Endothelial cell of umbilical vein (primary cell): ENCODE results near the gene ZNF157. TPM values are rescaled to one million over a fixed set of nuclear protein-coding genes. Genes with fewer than 3 reads are reported as not detected.
A peak's percentile ranks its signal among the peaks of the same experiment; 100 is the strongest.

Experiments used
- Bru-seq: library from RNA; stranded (reverse); fragments of 400-500 nt; gene quantifications from one replicate; lab custom pipeline; 2021; lab: Mats Ljungman, UMichigan
- BruChase-seq, 2 experiments: library from RNA; stranded (reverse); fragments of 400-500 nt; gene quantifications; one replicate each; lab custom pipeline; 2021; lab: Mats Ljungman, UMichigan
- BruUV-seq: library from RNA; stranded (reverse); fragments of 400-500 nt; replicated peaks from 2 replicates; lab custom pipeline; 2021; lab: Mats Ljungman, UMichigan
- CTCF ChIA-PET: fragments of 300-600, 350-600 bp; sonication (Branson Sonifier 250); formaldehyde crosslinking; loops from one replicate; lab custom pipeline; 2021; ENCODE audit warnings: antibody characterized with exemption, inconsistent platforms; lab: Charles Lee
- POLR2A ChIA-PET: fragments of 300-600, 350-600 bp; sonication (Branson Sonifier 250); formaldehyde crosslinking; loops from one replicate; lab custom pipeline; 2021; ENCODE audit warnings: antibody characterized with exemption, inconsistent platforms; lab: Charles Lee
- DNase-seq: peaks from one replicate; pipeline ENCODE4 v3.0.0-alpha.2; 2011; ENCODE audit warnings: low read depth, low spot score
- FAIRE-seq: peaks from 2 replicates; lab custom pipeline; 2011; peaks lifted over from hg19 to GRCh38; lab: Jason Lieb, UNC
- H2AFZ ChIP-seq: 2 replicates; pipeline ENCODE4 v1.6.0; 2012; ENCODE audit warnings: low read depth, low read length, control low read depth, inconsistent platforms
- H3K27ac ChIP-seq: 2 replicates; pipeline ENCODE4 v1.5.1; 2011; ENCODE audit warnings: low read depth, mild to moderate bottlenecking, control low read depth, low read length, moderate library complexity; ENCODE audit not compliant: insufficient read depth
- H3K27me3 ChIP-seq, 2 experiments: 2 replicates each; pipeline versions ENCODE4 v1.6.0 to v1.6.1; 2011; ENCODE audit warnings: low read length in 2 of 2, mixed read lengths in 1 of 2; ENCODE audit not compliant: control insufficient read depth in 2 of 2, insufficient read depth in 2 of 2
- H3K36me3 ChIP-seq, 2 experiments: 2 replicates in 1 of 2; 3 replicates in 1 of 2; pipeline ENCODE4 v1.5.1; 2011; ENCODE audit warnings: low read length in 2 of 2, mild to moderate bottlenecking in 1 of 2, moderate library complexity in 1 of 2; ENCODE audit not compliant: control insufficient read depth in 2 of 2, insufficient read depth in 2 of 2; ENCODE audit errors: extremely low read depth in 1 of 2
- H3K4me1 ChIP-seq: 3 replicates; pipeline ENCODE4 v1.5.1; 2011; ENCODE audit warnings: mild to moderate bottlenecking, low read length; ENCODE audit not compliant: control insufficient read depth, insufficient read depth; ENCODE audit errors: extremely low read depth
- H3K4me2 ChIP-seq: 2 replicates; pipeline ENCODE4 v1.6.1; 2011; ENCODE audit warnings: low read length, control low read depth, mixed read lengths; ENCODE audit not compliant: insufficient read depth
- H3K4me3 ChIP-seq, 3 experiments: fragments of 200-600 bp in 1 of 3; sonication (generic), shearing (Covaris generic) in 1 of 3; replicated peaks in 1 of 3; 2 replicates each; pipeline ENCODE4 v1.5.1; 2011 to 2016; ENCODE audit warnings: control low read depth in 3 of 3, low read length in 3 of 3, mild to moderate bottlenecking in 2 of 3, inconsistent platforms in 1 of 3, low read depth in 1 of 3, moderate library complexity in 1 of 3; ENCODE audit not compliant: insufficient read depth in 1 of 3
- H3K79me2 ChIP-seq: 2 replicates; pipeline ENCODE4 v1.6.0; 2012; ENCODE audit warnings: low read length, inconsistent platforms; ENCODE audit not compliant: control insufficient read depth, insufficient read depth
- H3K9ac ChIP-seq: replicated peaks from 2 replicates; pipeline ENCODE3; 2011; ENCODE audit warnings: low read length, control low read depth; ENCODE audit not compliant: insufficient read depth; ENCODE audit errors: extremely low read depth
- H3K9me1 ChIP-seq: replicated peaks from 3 replicates; pipeline ENCODE4 v1.6.0; 2011; ENCODE audit warnings: mild to moderate bottlenecking, low read length; ENCODE audit not compliant: control insufficient read depth, insufficient read depth; ENCODE audit errors: extremely low read depth
- H3K9me3 ChIP-seq: replicated peaks from 2 replicates; pipeline ENCODE4 v1.5.1; 2012; ENCODE audit warnings: low read length, inconsistent platforms; ENCODE audit not compliant: control insufficient read depth, insufficient read depth
- H4K20me1 ChIP-seq: replicated peaks from 2 replicates; pipeline ENCODE3; 2011; ENCODE audit warnings: mild to moderate bottlenecking, low read length; ENCODE audit not compliant: control insufficient read depth, insufficient read depth; ENCODE audit errors: extremely low read depth
- EZH2 ChIP-seq: IDR thresholded peaks from 2 replicates; pipeline ENCODE4 v1.6.1; 2012; ENCODE audit warnings: borderline replicate concordance, low read depth, mild to moderate bottlenecking, moderate library complexity, low read length, inconsistent platforms; ENCODE audit not compliant: severe bottlenecking
- FOS ChIP-seq: IDR thresholded peaks from 2 replicates; pipeline ENCODE4 v1.6.1; 2011; ENCODE audit warnings: mild to moderate bottlenecking, low read length, moderate library complexity, borderline replicate concordance; ENCODE audit not compliant: insufficient read depth
- GATA2 ChIP-seq: IDR thresholded peaks from 2 replicates; pipeline ENCODE4 v1.7.0; 2011; ENCODE audit warnings: low read depth, mild to moderate bottlenecking, moderate library complexity, mixed read lengths, low read length; ENCODE audit not compliant: insufficient read length, insufficient read depth
- JUN ChIP-seq: IDR thresholded peaks from 2 replicates; pipeline ENCODE4 v1.6.1; 2011; ENCODE audit warnings: borderline replicate concordance, low read depth; ENCODE audit not compliant: insufficient read length, insufficient read depth
- MYC ChIP-seq: IDR thresholded peaks from one replicate; pipeline ENCODE4 v1.6.1; 2011; ENCODE audit warnings: mild to moderate bottlenecking, low read depth, low read length
- POLR2A ChIP-seq: IDR thresholded peaks from 2 replicates; pipeline ENCODE4 v1.6.1; 2012; ENCODE audit warnings: low read depth, mild to moderate bottlenecking, control low read depth, low read length
- POLR2AphosphoS5 ChIP-seq: IDR thresholded peaks from 2 replicates; pipeline ENCODE4 v1.6.1; 2012; ENCODE audit warnings: low read depth, mild to moderate bottlenecking, control low read depth, low read length, moderate library complexity; ENCODE audit not compliant: insufficient read depth
- dilution Hi-C: fragments of 300-500 bp; cut with MboI; formaldehyde crosslinking; loops from one replicate; pipeline ENCODE4 v1.15.0; 2019; ENCODE audit warnings: low sequenced_read_pairs; ENCODE audit not compliant: extremely low pct_ligation_motif_present
- intact Hi-C: fragments of 100-400 bp; cut with micrococcal nuclease; formaldehyde crosslinking; loops from one replicate; pipeline ENCODE4 v1.10.0; 2022
- long read RNA-seq: library from polyadenylated mRNA; stranded (forward); transcript quantifications from one replicate; pipeline ENCODE4 v2.0.0, GENCODE V29; 2021
- polyA minus RNA-seq, 3 experiments: library from RNA; depleted of rRNA, polyadenylated mRNA; stranded (reverse); fragments of >200 nt; gene quantifications; 1 replicate in 1 of 3; 2 replicates in 2 of 3; pipeline ENCODE4 v1.2.3, GENCODE V29; 2011
- polyA plus RNA-seq, 4 experiments: library from polyadenylated mRNA; depleted of rRNA in 3 of 4; stranded (reverse) in 3 of 4; unstranded in 1 of 4; fragments of >200 nt; gene quantifications; 2 replicates each; pipeline versions ENCODE4 v1.2.1 to v1.2.3, GENCODE V29; 2011 to 2012; ENCODE audit warnings: missing spikeins in 1 of 4
- total RNA-seq: library from RNA; stranded (reverse); gene quantifications from 2 replicates; pipeline ENCODE4 v1.2.3, GENCODE V29; 2021
- TF ChIP-seq, protein P1 (sequence below), 2 donors: IDR thresholded peaks; 1 replicate in 1 of 2; 2 replicates in 1 of 2; pipeline ENCODE4 v1.5.1; 2011; ENCODE audit warnings: low read length in 2 of 2, mild to moderate bottlenecking in 2 of 2, moderate library complexity in 2 of 2, control low read depth in 1 of 2, inconsistent platforms in 1 of 2, low read depth in 1 of 2; ENCODE audit not compliant: insufficient read depth in 1 of 2; ENCODE audit errors: extremely low read depth in 1 of 2
- TF ChIP-seq, protein P2 (sequence below): IDR thresholded peaks from 2 replicates; pipeline ENCODE4 v1.6.1; 2011; ENCODE audit not compliant: insufficient read depth, insufficient read length

Gene ZNF157
- total RNA-seq = not detected in 2 replicates
- polyA plus RNA-seq = not detected in 2 replicates
- not detected in 2 replicates for polyA plus RNA-seq (2011; cell fraction: cytosol; rRNA removed)
- not detected in 2 replicates for polyA plus RNA-seq (2011; cell fraction: nucleus; rRNA removed)
- not detected in 2 replicates for polyA plus RNA-seq (2012)
- polyA minus RNA-seq = not detected in 2 replicates
- polyA minus RNA-seq (2011; cell fraction: cytosol; rRNA and poly(A)+ RNA removed) = not detected
- polyA minus RNA-seq (2011; cell fraction: nucleus; rRNA and poly(A)+ RNA removed) = not detected in 2 replicates
- Bru-seq, nascent RNA = percentile 2 among the genes with signal in this experiment
- percentile 10 among the genes with signal in this experiment for BruChase-seq, experiment 1, labeled RNA remaining after a 6-hour chase
- BruChase-seq, experiment 2, labeled RNA remaining after a 2-hour chase = percentile 9 among the genes with signal in this experiment
- long read RNA-seq = 0 reads

DNA sequence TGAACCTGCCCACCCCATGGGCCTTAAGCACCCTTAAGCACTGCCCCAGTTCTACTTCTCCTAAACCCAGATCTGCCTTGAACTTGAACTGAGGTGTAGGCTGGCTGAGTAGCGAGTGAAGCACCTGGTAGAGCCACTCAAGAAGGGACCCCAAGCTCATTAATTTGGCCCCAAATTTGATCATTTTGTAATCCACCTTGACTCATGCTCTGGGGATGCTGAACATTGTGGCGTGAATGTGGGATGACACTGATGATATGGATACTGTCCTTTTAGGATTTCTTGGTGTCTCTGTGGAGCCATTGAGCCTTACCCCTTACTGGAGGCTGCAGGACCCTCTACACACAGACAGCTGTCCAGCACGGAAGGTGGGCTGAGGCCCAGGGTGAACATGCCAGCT is at the start of gene ZNF157:
Gene ZNF157, plus strand, starts transcription at position 301 of the 400 bp plus-strand sequence. Its CDS starts 91 bp downstream, at position 392.
- dilution Hi-C loops (no loop called here), intact Hi-C loops (no loop called here)
- ChIA-PET POLR2A (no interaction called here), CTCF (interaction anchor here (1.5 kb wide), 1 partner anchor 14 kb away, joined by 5 read pairs; no protein-coding TSS in a partner anchor)
- Histone ChIP-seq H2AFZ (no peak within 1 kb of the TSS), H3K4me3 (no peak within 1 kb of the TSS), H3K27me3 (no peaks in the 10 kb centered on the region), H3K9ac (no peak within 1 kb of the TSS), H3K36me3 (no peaks in the 10 kb centered on the region), H3K9me3 (no peaks in the 10 kb centered on the region), H3K4me1 (no peaks in the 10 kb centered on the region), H3K4me2 (no peak within 1 kb of the TSS), H3K9me1 (no peaks in the 10 kb centered on the region), H3K27ac (no peak within 1 kb of the TSS), H4K20me1 (no peaks in the 10 kb centered on the region), H3K79me2 (no peaks in the 10 kb centered on the region)
- TF ChIP-seq GATA2 = no peak
- TF ChIP-seq JUN = no peak
- TF ChIP-seq MYC = no peak
- TF ChIP-seq, protein P1, sequence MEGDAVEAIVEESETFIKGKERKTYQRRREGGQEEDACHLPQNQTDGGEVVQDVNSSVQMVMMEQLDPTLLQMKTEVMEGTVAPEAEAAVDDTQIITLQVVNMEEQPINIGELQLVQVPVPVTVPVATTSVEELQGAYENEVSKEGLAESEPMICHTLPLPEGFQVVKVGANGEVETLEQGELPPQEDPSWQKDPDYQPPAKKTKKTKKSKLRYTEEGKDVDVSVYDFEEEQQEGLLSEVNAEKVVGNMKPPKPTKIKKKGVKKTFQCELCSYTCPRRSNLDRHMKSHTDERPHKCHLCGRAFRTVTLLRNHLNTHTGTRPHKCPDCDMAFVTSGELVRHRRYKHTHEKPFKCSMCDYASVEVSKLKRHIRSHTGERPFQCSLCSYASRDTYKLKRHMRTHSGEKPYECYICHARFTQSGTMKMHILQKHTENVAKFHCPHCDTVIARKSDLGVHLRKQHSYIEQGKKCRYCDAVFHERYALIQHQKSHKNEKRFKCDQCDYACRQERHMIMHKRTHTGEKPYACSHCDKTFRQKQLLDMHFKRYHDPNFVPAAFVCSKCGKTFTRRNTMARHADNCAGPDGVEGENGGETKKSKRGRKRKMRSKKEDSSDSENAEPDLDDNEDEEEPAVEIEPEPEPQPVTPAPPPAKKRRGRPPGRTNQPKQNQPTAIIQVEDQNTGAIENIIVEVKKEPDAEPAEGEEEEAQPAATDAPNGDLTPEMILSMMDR (IDR thresholded peaks at IDR 0.05; ENCODE audit: extremely low read depth in 1 of 2, insufficient read depth in 1 of 2, low read depth in 1 of 2, low read length in 2 of 2) = no peak
- TF ChIP-seq EZH2 = no peak
- no peak for TF ChIP-seq FOS
- TF ChIP-seq POLR2A = no peak
- TF ChIP-seq POLR2AphosphoS5 = no peak
- TF ChIP-seq, protein P2, sequence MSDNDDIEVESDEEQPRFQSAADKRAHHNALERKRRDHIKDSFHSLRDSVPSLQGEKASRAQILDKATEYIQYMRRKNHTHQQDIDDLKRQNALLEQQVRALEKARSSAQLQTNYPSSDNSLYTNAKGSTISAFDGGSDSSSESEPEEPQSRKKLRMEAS = no peak
- no TSS peak for BruUV-seq
- DNase-seq (no peak), FAIRE-seq (no peak)
